SKM-1 treated with dmso at 0.1 percent for 144 hours (cell line): ENCODE results near the gene GALNT13.
A peak's percentile ranks its signal among the peaks of the same experiment; 100 is the strongest.

Source experiments
- DNase-seq: peaks from one replicate; lab custom pipeline; 2025; ENCODE audit not compliant: unreplicated experiment; lab: John Stamatoyannopoulos, UW

The GALNT13 gene

GRCh38 chr2:154400563-154401290 lies 529.0 kb downstream of the GALNT13 start:
- DNase-seq = no peak

GRCh38 chr2:154402213-154402612 lies 530.5 kb downstream of the GALNT13 start:
- DNase-seq = peak; percentile 11

GRCh38 chr2:154403242-154403790 lies 531.6 kb downstream of the GALNT13 start:
- DNase-seq = no peak

- no peak for DNase-seq
Measured at GRCh38 chr2:154408786-154409185, 537.1 kb downstream of the GALNT13 start.

DNA sequence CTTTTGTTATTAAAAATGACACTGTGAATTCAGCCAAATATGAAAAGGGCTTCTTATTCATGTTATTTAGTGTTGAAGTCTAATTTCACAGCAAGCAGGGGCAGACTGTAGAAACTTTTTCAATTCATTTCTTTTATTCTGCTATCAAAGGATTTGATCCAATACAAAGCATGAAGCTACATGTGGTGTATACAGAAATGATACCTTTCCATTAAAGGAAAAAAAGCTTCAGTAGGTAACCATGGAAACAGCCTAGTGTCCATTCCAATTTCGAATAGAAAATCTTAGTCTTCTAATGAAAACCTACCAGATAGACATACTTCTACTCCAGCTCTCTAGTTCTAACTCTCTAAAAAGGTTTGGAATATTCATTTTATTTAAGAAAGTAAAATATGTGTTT lies 550.5 kb downstream of the GALNT13 start:
- no peak for DNase-seq

DNA sequence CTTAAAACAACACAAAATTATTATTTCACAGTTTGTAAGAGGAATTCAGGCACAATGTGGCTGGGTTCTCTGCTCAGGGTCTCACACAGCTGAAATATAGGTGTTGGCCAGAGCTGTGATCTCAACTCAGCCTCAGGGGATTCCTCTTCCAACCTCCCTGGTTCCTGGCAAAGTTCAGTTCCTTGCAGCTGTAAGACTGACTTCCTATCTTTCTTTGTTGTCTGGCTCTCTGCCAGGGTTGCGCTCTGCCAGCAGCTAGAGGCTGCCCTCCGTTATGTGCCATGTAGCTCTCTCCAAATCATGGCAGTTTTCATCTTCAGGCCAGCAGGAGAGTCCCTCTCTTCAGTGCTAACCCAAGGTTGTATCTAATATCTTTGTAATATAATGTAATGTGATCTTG lies 554.3 kb downstream of the GALNT13 start:
- DNase-seq = no peak

DNA sequence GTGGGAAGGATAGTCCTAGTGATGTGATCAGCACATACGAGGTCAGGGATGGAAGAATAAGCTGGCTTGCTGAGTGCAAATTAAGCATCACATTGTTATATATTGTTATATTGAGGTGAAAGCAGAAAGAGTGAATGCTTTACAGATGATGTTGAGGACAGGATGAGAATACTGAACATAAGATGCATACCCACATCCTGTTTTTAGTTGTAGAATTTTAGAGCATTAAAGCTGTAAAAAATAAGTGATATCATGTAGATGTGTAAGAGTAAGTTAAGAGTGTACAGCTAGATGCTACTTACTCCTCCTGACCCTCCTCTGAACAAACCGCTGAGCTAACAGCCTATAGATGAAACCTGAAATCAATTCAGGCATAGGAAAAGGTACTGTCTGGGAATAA lies 555.7 kb downstream of the GALNT13 start:
- no peak for DNase-seq

- no peak for DNase-seq
Measured at GRCh38 chr2:154428022-154428421, 556.3 kb downstream of the GALNT13 start.

- DNase-seq = no peak
Measured at GRCh38 chr2:154433010-154433409, 561.3 kb downstream of the GALNT13 start.

- no peak for DNase-seq
Measured at GRCh38 chr2:154437104-154437503, 565.4 kb downstream of the GALNT13 start.

DNA sequence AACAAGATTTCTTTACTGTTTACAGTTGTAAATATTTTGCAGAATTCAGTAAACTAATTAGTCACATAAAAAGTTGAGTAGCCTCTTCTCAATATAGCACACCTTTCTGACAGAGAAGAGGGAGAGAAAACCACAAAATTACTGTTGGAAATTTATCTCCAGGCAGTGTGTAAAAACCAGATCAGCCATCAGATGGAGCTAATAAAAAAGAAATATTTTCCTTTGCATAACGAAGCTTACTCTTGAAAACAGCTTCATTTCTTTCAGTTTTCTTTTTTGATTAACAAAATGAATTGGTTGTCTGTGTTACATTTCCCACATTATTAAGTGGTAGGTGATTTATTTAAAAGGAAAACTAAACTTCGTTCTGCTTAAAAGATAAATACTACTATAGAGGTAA lies 567.4 kb downstream of the GALNT13 start:
- DNase-seq = no peak

- no peak for DNase-seq
Measured at GRCh38 chr2:154443919-154444318, 572.2 kb downstream of the GALNT13 start.

DNA sequence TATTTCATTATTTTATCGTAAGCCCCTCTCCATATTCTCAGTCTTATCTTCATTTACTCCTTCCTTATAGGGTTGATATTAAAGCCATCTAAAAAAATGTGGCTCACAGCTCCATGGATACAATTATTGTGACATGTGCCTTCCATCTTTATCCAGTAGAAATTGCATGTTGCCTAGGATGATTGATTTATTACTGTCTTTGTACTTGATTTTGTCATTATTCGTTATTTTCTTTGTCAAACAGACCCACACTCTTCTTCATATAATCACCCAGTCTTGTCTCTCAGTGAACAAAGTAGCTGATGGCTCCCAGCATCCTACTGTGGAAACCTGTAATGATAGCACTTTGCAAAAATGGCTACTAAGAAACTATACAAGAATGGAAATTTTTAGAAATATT lies 574.6 kb downstream of the GALNT13 start:
- DNase-seq = no peak

- DNase-seq = no peak
Measured at GRCh38 chr2:154447727-154448418, 576.2 kb downstream of the GALNT13 start.

DNA sequence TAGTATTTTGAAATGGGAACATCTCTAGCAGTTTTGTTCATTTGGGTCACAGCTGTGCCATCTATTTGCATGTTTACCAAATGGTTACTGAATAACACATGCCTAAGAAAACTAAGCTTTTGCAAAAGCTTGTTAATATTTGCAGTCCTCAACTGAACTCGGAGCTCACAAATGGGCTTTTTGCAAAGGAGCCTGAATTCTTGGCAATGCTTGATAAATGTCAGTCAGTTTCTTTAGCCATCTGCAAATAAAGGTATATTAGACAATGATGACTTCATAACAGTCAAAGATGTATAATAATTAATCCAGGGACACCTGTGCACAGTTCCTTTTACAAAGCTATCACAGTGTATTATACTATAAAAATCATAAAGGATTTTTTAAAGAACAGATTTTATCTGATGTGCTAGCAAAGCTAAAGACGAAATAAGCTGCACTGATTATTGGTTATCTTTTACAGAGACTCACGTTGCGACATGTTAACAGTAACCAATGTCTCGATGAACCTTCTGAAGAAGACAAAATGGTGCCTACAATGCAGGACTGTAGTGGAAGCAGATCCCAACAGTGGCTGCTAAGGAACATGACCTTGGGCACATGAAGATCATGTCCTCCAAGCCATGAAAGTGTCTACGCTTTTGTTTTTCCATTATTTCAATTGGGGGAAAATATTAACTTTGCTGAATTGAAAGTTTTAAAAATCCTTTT lies 578.4 kb downstream of the GALNT13 start:
- DNase-seq = no peak

DNA sequence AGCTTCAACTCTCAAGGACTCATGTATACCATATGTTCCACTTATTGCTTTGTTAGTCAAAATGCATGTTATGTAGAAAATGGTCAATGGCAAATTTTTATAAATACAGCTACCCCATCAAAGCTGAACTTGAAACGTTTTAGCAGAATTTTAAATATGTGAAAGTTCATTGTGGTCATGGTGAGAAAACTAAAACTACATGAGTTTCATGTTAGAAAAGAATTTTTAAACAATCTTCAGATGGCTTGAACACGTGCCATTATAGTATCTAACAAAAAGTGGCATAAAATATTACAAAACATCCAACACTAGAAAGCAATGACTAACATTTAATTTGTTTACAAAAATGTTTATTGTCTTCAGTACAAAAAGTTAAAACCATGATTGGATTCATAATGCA lies 580.7 kb downstream of the GALNT13 start:
- no peak for DNase-seq

DNA sequence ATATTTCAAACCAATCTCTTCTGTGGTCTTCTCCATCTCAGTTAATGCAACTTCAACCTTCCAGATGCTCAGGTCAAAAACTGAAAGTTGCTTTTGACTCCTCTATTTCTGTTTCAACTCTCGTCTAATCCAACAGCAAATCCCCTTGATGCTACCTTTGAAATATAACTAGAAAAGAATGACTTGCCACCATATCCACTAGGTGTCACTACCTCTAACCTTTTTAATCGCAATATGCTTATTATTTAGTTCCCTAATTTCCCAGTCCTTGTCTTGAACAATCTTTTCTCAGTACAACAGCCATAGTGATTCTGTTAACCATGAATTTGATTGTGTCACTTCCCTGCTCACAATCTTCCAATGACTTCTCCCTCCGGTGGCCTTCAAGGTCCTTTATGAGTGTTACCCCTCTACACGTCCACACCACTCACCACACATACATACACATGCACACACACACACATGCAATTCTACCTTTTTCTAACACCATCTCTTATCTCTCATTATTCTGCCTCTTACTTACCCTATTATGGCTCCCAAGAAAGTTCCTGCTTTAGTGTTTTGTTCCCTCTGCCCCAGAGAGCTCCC lies 581.3 kb downstream of the GALNT13 start:
- peak; percentile 45 for DNase-seq

DNA sequence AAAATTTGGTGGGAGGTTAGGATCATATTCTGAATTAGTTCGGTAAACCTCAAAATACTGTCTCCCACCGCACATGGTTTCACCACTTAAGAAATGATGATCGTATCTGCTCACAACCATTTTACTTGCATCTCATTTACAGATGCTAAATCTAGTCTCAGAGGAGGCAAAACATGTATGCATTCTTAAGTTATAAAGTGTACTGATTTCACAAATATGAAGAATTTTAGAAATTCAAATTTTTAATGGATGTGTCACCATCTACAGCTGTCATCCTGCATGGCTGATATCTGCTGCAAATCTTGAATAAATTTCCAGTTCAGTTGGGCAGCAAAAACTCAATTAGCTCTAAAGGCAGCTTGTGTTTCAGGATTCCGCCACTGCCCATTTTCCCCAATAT lies 583.4 kb downstream of the GALNT13 start:
- no peak for DNase-seq

DNA sequence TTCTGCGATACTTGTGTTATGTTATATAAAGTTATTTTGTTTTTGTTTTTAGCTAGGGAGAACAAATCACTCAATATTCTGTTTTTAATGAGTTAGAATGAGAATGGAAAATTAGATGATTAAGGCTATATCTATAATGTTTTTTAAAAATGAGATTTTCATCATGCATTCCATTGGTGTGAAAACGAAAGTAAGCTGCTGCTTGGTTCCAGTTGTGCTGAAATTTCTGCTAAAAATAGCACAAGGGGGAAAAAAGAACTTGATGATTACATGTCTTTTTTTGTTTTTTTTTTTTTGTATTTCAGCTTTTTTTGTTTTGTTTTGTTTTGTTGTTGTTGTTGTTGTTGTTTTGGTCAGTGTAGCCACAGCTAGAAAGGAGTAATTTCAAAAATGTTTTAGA lies 584.1 kb downstream of the GALNT13 start:
- no peak for DNase-seq

GRCh38 chr2:154457286-154457685 lies 585.6 kb downstream of the GALNT13 start:
- DNase-seq = no peak

DNA sequence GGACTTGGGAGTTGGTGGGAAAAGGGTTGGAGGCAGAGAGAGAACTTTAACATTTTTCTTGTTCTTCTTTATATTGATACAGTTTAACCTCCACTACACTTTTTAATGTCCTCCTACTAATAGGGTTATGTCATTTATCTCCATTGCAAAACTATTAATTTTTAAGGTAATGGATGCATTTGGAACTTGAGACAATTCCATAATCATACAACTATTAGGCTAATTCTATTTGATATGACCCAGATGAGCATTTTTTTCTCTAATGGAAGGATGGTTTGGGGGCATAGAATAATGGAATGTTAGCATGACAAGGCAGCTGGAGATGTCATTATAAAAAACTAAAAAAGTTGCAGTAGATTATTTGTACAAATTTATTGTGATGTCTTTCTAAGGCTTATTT lies 587.6 kb downstream of the GALNT13 start:
- DNase-seq = no peak
